Renal cortex interstitium (tissue), 11 donors: ENCODE data around the gene ZNF506. TPM values are rescaled to one million over a fixed set of nuclear protein-coding genes. Genes with fewer than 3 reads are reported as not detected.
A peak's percentile ranks its signal among the peaks of the same experiment; 100 is the strongest.
"Not testable (repeated sequence)": the region's sequence is repeated elsewhere in the genome, so short reads cannot be mapped to it uniquely, and the experiment has no call there.

Experiments used
- DNase-seq, 11 donors: peaks; one replicate each; pipeline ENCODE4 v3.0.0-alpha.2; 2013; ENCODE audit warnings: low read depth in 9 of 11, low spot score in 4 of 11; ENCODE audit errors: extremely low read depth in 1 of 11
- polyA plus RNA-seq, 3 donors: library from polyadenylated mRNA; unstranded; fragments of 120-200 nt; gene quantifications; one replicate each; pipeline ENCODE4 v1.2.1, GENCODE V29; 2013; ENCODE audit not compliant: insufficient read length in 3 of 3

The ZNF506 gene
- polyA plus RNA-seq, 3 donors, result 31.3 to 39.8 (median 32.1) TPM

DNA sequence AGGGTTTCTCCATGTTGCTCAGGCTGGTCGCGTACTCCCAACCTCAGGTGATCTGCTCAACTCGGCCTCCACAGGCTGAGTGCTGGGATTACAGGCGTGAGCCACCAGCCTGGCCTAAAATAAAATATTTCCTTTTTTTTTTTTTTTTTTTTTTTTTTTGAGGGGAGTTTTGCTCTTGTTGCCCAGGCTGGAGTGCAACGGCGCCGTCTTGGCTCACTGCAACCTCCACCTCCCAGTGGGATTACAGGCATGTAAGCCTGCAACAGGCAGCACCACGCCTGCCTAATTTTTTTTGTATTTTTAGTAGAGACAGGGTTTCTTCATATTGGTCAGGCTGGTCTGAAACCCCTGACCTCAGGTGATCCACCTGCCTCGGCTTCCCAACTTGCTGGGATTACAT lies 4.9 kb downstream of the ZNF506 start:
- no peak for DNase-seq

DNA sequence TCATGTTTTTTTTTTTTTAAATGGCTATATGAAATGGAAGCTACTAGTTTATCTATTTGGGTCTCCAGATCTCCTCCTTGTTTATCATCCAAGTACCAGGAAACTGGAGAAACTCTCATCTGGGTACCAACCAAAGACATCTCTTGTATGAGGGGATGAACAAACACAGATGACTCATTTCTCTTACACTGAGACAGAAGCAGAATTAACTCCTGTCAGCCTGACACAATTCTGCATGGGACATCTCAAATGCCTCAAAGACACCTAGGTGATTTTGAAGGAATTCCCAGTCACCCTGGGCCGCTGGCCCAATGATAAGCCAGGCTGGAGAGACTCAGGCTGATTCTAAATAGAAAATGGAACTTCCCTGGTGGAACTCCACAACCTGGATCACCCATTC lies 9.6 kb downstream of the ZNF506 start:
- not testable (repeated sequence) for DNase-seq

DNA sequence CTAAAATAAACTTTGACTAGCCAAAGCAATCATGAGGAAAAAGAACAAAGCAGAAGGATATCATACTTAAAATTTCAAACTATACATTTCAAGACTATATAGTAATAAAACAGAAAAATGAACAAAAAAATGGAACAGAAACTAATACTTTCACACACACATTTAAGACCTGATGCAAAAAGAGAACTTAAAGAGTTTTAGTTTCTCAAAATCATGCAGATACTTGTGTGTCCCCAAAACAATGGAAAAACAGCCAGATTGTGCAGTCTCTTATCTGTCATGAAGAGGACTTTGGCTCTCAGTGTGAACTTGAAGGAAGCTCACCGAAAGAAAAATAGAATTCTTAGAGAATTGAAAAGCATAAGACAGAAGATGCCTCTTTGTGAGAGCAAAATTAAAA lies 16.1 kb downstream of the ZNF506 start:
- DNase-seq, result no peak

DNA sequence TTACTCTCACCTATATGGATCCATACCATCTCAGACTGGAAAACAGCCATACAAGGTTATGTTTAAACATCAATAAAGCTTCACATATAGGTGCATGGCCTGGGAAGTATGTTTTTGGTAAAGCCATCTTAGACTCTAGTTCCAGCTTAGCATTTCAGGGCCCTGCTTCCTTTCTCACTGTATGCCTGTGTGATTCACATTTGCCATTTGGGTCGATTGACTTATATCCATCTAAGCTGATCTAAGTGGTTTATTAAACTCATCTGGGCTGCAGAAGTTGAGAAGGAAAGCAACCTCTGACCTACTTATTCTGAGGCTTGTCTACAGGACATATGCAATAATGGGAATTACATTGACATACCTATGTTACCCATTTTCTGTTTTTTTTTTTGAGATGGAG lies 33.5 kb downstream of the ZNF506 start:
- no peak for DNase-seq

DNA sequence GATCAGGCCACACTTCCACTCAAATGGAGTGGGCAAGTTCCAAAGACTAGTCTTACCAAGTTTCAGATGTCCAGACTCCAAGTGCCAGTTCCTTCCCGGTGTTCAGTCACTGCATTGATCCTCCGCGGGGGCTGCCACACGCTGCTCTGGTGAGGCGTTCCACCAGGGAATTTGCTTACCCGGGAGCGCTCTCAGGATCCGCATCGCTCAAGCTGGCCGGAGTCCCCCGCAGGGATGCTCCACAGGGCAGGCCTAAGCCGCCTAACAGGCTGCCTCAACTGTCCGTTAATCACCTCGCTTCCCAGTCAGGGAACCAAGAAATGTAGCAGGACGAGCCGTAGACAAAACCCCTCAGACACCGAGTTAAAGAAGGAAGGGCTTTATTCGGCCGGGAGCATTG lies 36.1 kb downstream of the ZNF506 start:
- DNase-seq, result not testable (repeated sequence)

DNA sequence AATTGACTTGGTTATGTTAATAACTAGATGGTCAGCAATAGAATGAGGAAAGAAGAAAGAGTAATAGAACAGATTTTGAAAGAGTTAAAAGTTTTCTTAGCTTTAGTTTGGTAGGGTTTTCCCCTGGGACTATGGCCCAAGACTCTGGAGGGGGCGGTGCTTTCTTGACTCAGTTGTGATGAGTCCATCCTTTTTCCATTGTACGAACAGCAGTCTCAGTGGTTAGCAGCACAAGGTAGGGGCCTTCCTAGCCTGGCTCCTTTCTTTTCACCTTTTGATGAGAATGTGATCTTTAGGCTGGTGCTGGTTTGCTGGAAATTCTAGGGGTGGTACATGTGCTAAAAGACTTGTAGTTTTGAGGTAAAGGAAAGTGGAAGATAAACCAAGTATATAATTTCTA lies 38.8 kb downstream of the ZNF506 start:
- no peak for DNase-seq

DNA sequence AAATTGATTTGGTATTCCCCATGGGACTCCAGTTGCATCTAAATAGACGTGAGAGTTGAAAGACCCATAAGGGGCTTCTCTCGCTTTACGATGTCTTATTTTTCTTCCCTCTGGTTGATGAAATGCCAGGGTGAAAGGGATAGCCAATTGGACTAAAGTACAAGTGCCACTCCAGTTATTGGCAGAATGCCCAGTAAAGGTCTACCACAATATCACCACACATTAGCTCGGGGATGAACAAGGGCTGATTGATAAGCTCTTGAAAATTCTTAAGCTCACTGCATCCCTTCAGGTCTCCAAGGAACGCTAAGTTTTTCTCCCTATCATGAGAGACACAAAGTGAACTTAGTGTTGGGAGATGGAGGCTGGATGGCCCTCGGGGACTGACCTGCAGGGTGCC lies 39.8 kb downstream of the ZNF506 start:
- DNase-seq, result not testable (repeated sequence)

DNA sequence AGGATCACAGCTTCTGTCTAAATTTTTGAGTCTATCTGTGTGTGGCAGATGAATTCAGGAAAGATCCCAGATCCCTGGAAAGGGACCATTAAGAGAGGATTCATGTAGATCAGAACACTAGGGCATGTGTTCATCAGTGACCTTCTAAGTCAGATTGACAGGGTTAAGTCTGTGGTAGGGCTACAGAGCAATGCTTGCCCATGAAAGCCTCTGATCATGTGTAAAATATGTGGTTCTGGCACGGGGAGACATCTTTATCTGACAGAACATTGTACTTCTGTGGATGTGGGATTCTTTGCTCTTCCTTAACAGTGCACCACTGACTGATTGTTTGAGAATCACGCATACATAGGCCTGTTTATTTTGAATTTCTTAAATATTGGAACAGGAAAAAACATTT lies 42.9 kb downstream of the ZNF506 start:
- DNase-seq, result no peak

DNA sequence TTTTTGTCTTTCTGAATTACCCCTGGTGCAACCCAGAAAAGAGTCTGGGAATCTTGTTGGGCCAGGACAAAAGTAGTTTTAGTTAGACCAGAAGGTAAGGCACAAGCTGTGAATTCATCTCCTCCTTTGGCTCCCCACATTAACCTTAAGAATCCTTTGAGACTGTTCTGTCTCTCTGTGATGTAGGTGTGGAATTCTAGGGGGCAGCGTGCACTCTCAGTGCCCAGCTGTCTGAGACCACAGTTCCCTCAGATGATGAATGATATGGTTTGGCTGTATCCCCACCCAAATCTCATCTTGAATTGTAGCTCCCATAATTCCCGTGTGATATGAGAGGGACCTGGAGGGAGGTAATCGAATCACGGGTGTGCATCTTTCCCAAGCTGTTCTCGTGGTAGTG lies 43.9 kb downstream of the ZNF506 start:
- DNase-seq, result no peak

DNA sequence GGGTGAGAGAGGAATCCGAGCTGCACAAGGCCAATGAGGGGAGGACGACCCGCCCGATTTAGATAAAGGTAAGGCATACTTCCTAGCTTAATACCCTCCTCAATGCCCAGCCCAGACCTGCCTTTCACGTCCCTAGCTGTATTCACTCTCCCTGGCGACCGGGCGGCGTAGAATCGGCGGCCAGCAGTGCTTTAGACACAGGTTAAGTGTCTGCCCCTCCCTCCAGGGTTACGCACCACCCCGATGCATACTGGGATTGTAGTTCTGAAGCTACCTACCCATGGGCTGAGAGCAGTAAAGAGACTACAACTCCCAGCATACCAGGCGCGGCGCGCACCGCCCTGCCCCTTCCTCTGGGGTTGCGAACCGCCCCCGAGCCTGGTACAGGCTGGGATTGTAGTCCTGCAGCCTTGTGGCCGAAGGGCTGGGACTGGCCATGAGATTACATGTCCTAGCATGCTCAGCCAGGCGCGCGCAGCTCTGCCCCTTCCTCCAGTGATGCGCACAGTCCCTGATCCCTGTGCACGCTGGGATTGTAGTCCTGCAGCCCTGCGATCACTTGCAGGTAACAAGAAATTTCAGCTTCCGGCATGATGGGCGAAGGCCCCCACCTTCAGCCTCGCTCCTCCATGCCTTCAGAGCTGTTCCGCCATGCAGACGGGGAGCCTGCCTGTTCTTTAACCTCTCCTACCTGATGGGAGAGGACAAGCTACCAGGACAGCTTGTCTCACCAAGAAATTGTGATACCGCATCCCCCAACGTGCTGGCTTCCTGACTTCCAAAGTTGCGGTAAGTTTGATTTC lies 45.1 kb downstream of the ZNF506 start:
- peak; percentile 92 to 99 (median 97) for DNase-seq

DNA sequence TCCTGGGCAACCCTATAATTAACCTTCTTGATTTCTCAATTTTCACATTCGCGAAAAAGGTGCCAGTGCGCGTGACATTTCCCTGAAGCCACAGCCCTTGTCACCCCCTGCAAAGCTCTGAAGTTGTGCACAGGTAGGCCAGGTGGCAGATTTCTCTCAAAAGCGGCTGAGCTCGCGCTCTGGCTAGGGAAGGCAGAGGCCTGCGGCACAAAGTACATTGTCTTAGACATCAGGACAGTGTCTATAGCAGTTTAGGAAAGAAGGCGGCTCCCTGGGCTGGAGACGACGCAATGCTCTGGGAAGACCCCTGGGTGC lies 45.7 kb downstream of the ZNF506 start:
- DNase-seq, result peak in 1 of 11 donors; percentile 4

DNA sequence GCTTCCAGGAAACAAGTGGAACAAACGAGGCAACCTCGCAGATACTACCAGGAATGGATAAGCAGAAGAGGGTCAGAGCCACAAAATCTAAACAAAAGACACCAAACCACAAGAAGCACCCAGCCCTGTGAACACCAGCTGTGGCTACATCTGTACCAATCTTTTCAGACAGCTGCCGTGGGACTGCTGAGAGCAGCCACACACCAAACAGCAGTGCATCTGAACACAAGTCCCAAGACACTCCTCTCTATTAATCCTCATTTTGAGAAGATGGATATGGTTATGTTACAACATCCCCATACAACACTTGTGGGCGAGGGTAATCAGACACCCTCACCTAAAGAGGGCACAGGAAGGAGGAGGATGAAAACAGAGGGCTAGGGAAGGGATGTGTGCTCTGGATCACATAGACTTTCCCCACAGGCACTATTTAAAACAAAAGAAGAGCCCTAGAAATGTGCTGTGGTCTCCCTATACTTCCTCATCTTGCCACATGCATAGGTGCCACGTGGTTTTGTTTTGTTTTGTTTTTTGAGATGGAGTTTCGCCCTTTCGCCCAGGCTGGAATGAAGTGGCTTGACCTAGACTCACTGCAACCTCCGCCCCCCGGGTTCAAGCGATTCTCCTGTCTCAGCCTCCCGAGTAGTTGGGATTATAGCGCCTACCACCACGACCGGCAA lies 47.1 kb downstream of the ZNF506 start:
- no peak for DNase-seq

DNA sequence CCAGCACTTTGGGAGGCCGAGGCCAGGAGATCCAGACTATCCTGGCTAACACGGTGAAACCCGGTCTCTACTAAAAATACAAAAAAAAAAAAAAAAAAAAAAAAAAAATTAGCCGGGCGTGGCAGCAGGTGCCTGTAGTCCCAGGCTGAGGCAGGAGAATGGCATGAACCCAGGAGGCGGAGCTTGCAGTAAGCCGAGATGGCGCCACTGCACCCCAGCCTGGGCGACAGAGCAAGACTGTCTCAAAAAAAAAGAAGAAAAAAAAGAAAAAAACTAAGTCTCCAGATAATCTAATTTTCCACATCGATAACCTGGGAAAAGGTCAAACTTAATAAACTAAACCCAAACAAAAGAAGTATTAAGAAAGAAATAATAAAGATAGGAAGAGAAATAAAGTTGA lies 49.6 kb downstream of the ZNF506 start:
- not testable (repeated sequence) for DNase-seq

DNA sequence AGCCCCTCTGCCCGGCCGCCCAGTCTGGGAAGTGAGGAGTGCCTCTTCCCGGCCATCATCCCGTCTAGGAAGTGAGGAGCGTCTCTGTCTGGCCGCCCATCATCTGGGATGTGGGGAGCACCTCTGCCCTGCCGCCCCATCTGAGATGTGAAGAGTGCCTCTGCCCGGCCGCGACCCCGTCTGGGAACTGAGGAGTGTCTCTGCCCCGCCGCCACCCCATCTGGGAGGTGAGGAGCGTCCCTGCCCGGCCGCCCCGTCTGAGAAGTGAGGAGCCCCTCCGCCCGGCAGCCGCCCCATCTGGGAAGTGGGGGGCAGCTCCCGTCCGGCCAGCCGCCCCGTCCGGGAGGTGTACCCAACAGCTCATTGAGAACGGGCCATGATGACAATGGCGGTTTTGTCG lies 51.6 kb downstream of the ZNF506 start:
- not testable (repeated sequence) for DNase-seq

DNA sequence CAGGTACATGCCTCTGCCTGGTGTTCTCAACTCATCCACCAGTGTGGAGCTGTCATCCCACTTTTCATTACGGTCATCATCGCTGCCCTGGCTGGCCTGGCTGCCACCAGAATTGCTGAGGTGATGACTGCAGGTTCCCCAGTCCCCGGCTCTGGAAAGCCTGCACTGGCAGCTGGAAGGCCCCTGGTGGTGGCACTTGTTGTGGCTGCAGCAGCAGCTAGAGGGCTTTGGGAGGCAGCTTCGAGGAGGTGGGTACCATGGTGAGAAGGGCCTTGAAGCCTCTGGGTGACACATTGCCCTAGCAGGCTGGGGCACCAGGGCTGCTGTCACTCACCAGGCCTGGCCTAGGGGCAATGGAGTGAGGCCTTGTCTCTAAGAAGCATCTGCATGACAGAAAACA lies 63.4 kb downstream of the ZNF506 start:
- DNase-seq, result no peak

DNA sequence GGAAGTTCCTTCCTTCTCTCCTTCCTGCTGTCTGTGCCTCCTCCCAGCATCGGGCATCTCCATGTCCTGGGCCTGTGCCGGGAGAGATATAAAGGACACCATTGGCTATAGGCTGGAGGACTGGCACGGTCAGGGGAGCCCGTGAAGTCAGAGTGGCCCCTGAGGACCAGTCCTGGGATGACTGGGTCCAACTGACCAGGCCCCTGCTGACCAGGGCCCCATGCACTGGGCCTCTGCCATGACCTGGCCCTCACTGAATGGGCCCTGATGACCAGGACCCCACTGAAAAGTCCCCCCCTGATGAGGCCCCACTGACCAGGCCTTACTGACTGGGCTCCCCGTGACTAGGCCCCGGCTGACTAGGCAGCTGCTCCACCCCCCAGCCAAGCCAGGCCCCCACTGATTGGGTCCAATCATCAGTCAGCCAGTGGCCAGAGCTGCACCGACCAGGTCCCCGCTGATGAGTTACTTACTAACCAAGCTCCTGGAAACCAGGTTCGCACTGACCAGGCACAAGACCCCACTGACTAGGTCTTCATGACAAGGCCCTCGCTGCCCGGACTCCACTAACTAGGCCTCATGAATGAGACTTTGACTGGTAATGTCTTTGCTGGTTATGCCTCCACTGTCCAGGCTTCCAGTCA lies 68.7 kb downstream of the ZNF506 start:
- no peak for DNase-seq

DNA sequence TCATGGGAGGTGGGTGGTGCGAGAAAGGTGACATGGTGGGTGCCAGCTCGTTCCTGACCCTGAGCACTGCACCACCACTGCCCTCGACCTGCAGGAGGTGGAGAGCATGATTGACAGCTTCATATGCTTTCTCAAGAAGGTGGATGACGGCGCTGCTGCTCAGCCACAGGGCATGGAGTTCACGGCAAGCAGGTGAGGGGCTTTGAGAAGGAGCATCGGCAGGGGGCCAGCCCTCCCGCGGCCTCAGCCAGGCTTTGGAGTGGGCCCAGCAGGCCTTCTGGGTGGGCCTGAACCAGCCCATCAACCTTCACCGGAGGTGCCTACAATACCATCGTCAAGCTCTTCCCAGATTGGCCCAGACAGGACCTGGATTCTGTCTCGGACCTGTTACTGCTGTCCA lies 69.7 kb downstream of the ZNF506 start:
- DNase-seq, result no peak

DNA sequence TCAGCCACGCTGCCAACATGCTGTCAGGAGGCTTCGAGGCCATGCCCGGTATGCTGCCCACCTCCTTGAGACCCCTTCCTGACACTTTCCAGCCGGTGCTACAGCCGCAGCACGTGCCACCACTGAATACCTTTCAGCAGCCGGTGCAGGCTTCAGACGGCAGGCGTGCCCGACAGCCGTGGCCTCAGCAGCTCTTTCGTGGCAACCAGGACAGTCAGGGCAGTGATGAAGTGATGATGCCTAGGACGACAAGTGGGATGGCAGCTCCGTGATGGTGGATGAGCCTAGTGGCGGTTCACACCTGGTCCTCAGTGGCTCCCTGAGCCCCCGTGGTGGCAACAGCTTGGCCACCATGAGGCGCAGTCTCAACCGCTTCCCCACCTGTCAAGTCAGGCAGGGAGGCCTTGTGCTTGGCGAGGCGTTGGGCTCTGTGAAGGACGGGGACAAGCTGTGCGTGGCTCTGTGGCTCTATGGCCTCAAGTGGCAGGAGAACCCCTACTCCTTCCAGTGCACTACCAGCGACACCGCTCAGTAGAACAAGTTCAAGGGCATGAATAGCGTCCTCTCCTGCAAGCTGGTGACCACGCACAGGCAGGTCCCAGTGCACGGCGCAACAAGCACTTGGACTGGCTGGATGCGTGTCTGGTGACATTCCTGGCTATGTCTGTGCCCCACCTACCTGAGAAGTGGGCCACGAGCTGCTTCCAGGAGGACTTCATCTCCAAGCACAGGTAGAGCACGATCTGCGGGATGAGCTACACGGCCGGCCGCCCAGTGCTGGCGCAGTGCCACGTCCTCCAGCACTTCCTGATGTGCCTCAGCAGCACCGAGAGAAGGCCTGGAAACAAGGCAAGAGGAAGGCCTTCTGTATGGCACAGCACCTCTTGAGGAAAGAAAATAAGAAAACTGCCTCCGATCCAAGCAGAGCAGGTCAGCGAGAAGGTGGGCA lies 70.4 kb downstream of the ZNF506 start:
- DNase-seq, result no peak
